NCI-H82 treated with DMSO at 0.1 percent for 48 hours (cell line): Measurements from ENCODE around the gene MAP3K12.
"Not testable (repeated sequence)": the region's sequence is repeated elsewhere in the genome, so short reads cannot be mapped to it uniquely, and the experiment has no call there.

Experiments
- DNase-seq: peaks from one replicate; lab custom pipeline; 2025; ENCODE audit not compliant: unreplicated experiment; lab: John Stamatoyannopoulos, UW

The MAP3K12 gene

GRCh38 chr12:53472056-53472582 lies 27.1 kb downstream of the MAP3K12 start:
- no peak for DNase-seq

GRCh38 chr12:53468282-53468681 lies 31.0 kb downstream of the MAP3K12 start:
- no peak for DNase-seq

- no peak for DNase-seq
Measured at GRCh38 chr12:53467880-53468279, 31.4 kb downstream of the MAP3K12 start.

- no peak for DNase-seq
Measured at GRCh38 chr12:53467082-53467481, 32.2 kb downstream of the MAP3K12 start.

- DNase-seq, result no peak
Measured at GRCh38 chr12:53466640-53467039, 32.6 kb downstream of the MAP3K12 start.

GRCh38 chr12:53465679-53466078 lies 33.6 kb downstream of the MAP3K12 start:
- DNase-seq, result no peak

GRCh38 chr12:53464685-53465418 lies 34.4 kb downstream of the MAP3K12 start:
- DNase-seq, result no peak

- no peak for DNase-seq
Measured at GRCh38 chr12:53463802-53464560, 35.3 kb downstream of the MAP3K12 start.

GRCh38 chr12:53462935-53463334 lies 36.3 kb downstream of the MAP3K12 start:
- DNase-seq, result no peak

- DNase-seq, result no peak
Measured at GRCh38 chr12:53461591-53461990, 37.7 kb downstream of the MAP3K12 start.

GRCh38 chr12:53461059-53461458 lies 38.2 kb downstream of the MAP3K12 start:
- DNase-seq, result no peak

- no peak for DNase-seq
Measured at GRCh38 chr12:53459097-53459496, 40.2 kb downstream of the MAP3K12 start.

GRCh38 chr12:53456654-53457366 lies 42.4 kb downstream of the MAP3K12 start:
- no peak for DNase-seq

GRCh38 chr12:53454707-53455106 lies 44.6 kb downstream of the MAP3K12 start:
- DNase-seq, result peak; percentile 72

GRCh38 chr12:53453953-53454640 lies 45.2 kb downstream of the MAP3K12 start:
- DNase-seq, result no peak

- DNase-seq, result peak; percentile 18
Measured at GRCh38 chr12:53452159-53453077, 46.8 kb downstream of the MAP3K12 start.

- DNase-seq, result peak; percentile 99
Measured at GRCh38 chr12:53451661-53452158, 47.5 kb downstream of the MAP3K12 start, which contains the start of gene PCBP2. Gene PCBP2, plus strand, starts transcription at chr12:53452102. Its CDS starts 2,699 bp downstream, at chr12:53454801.

- DNase-seq, result no peak
Measured at GRCh38 chr12:53450936-53451335, 48.3 kb downstream of the MAP3K12 start.

- not testable (repeated sequence) for DNase-seq
Measured at GRCh38 chr12:53444593-53445325, 54.5 kb downstream of the MAP3K12 start.
